Measurements from ENCODE around the gene BARX2.

Gene BARX2

DNA sequence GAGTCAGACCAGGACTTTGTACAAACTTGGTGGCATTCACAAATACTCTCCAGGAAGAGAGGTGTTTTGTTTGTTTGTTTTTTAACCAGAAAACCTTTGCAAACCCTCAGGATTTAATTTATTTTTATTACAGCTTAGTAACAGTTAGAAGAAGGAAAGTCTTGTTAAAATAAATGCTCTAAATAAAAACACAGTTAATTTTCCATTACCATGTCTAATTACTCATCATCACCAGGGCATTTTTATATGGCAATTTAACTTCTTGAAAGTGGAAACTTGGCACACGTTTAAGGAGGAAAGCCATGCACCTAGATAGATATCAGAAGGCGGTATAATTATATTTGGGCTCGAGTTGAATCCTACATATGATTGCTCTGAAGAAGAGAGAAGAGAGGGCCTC lies 7.4 kb downstream of the BARX2 start:
- H3K27me3 ChIP-seq (ENCODE audit: insufficient read depth, low read length) = no peaks in the 10 kb centered on the region

DNA sequence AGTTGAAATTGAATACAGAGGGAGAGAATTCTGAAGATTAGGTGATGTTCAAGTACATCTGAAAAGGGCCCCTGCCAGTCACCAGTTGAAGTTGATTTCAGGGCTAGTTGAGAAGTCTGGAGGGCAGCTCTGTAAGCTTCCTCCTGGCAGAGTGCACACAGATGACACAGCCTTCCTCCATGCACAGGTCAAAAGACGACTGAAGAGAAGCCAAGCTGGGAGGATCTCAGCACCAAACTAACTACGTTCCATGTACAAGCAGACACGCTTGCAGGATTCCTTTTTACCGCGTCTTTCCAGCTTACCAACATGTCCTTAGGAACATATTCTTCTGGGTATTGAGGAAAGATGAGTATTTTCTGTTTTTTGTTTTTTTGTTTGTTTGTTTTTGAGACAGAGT lies 7.9 kb downstream of the BARX2 start:
- Histone ChIP-seq H3K4me2 (ENCODE audit: low read length) (no peak overlapping the region), H3K9me2 (ENCODE audit: low read depth, low read length) (no peaks in the 10 kb centered on the region), H3K4me1 (ENCODE audit: insufficient read depth, low read length, severe bottlenecking) (no peaks in the 10 kb centered on the region), H3K4me3 (ENCODE audit: low read depth, low read length, poor library complexity, severe bottlenecking) (no peak overlapping the region), H2AFZ (ENCODE audit: low read length) (no peak overlapping the region), H3K27me3 (ENCODE audit: insufficient read depth, low read length) (no peaks in the 10 kb centered on the region), H3K36me3 (ENCODE audit: insufficient read depth, low read length) (no peaks in the 10 kb centered on the region), H3F3A (ENCODE audit: insufficient read depth, low read length) (no peaks in the 10 kb centered on the region), H3K9ac (ENCODE audit: low read length) (no peak overlapping the region), H3K9me3 (ENCODE audit: low read length) (no peaks in the 10 kb centered on the region), H3K79me2 (ENCODE audit: insufficient read depth, low read length) (no peaks in the 10 kb centered on the region), H3K27ac (ENCODE audit: low read depth, low read length, poor library complexity, severe bottlenecking) (no peak overlapping the region), H4K20me1 (ENCODE audit: insufficient read depth, low read length) (no peaks in the 10 kb centered on the region)
- TF ChIP-seq EZH2 (IDR thresholded peaks at IDR 0.05; ENCODE audit: borderline replicate concordance, low read length) = no peak

More for the DNA sequence above, 7.4 kb downstream of the BARX2 start:
- H3K4me3 ChIP-seq (ENCODE audit: low read depth, low read length, poor library complexity, severe bottlenecking) = no peak overlapping the region
- H3K4me2 ChIP-seq (ENCODE audit: low read length) = no peak overlapping the region
- no peak overlapping the region for H2AFZ ChIP-seq (ENCODE audit: low read length)
- TF ChIP-seq EZH2 (IDR thresholded peaks at IDR 0.05; ENCODE audit: borderline replicate concordance, low read length) = no peak
- TF ChIP-seq, protein P1, sequence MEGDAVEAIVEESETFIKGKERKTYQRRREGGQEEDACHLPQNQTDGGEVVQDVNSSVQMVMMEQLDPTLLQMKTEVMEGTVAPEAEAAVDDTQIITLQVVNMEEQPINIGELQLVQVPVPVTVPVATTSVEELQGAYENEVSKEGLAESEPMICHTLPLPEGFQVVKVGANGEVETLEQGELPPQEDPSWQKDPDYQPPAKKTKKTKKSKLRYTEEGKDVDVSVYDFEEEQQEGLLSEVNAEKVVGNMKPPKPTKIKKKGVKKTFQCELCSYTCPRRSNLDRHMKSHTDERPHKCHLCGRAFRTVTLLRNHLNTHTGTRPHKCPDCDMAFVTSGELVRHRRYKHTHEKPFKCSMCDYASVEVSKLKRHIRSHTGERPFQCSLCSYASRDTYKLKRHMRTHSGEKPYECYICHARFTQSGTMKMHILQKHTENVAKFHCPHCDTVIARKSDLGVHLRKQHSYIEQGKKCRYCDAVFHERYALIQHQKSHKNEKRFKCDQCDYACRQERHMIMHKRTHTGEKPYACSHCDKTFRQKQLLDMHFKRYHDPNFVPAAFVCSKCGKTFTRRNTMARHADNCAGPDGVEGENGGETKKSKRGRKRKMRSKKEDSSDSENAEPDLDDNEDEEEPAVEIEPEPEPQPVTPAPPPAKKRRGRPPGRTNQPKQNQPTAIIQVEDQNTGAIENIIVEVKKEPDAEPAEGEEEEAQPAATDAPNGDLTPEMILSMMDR (IDR thresholded peaks at IDR 0.05; ENCODE audit: low read length) = no peak
- no peaks in the 10 kb centered on the region for H3K9me3 ChIP-seq (ENCODE audit: low read length)
- H3K4me1 ChIP-seq (ENCODE audit: insufficient read depth, low read length, severe bottlenecking) = no peaks in the 10 kb centered on the region
- no peaks in the 10 kb centered on the region for H3K79me2 ChIP-seq (ENCODE audit: insufficient read depth, low read length)
- H4K20me1 ChIP-seq (ENCODE audit: insufficient read depth, low read length) = no peaks in the 10 kb centered on the region
- no peaks in the 10 kb centered on the region for H3K9me2 ChIP-seq (ENCODE audit: low read depth, low read length)
- H3F3A ChIP-seq (ENCODE audit: insufficient read depth, low read length) = no peaks in the 10 kb centered on the region
- no peak overlapping the region for H3K9ac ChIP-seq (ENCODE audit: low read length)
- no peak overlapping the region for H3K27ac ChIP-seq (ENCODE audit: low read depth, low read length, poor library complexity, severe bottlenecking)
- H3K36me3 ChIP-seq (ENCODE audit: insufficient read depth, low read length) = no peaks in the 10 kb centered on the region

DNA sequence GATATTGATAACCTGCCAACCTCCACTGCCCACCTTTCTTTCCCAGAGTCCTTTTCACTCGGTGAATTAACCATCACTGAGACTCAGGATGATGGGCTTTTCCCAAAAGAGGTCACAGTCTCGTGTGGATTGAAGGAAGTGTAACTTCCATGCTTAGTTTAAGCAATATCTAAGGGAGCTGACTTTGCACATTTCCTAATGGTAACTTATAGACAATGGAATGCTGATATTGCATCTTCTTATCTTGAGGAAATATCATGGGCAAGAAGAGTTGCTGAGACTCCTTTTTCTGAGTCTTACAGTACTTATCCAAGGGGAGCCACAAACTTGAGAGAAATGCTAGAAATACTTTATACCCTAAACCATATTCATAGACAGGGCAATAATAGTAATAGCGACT lies 8.8 kb downstream of the BARX2 start:
- Histone ChIP-seq H3K79me2 (ENCODE audit: insufficient read depth, low read length) (no peaks in the 10 kb centered on the region), H3K9me2 (ENCODE audit: low read depth, low read length) (no peaks in the 10 kb centered on the region), H3K9me3 (ENCODE audit: low read length) (no peaks in the 10 kb centered on the region), H3K27ac (ENCODE audit: low read depth, low read length, poor library complexity, severe bottlenecking) (no peak overlapping the region), H3K27me3 (ENCODE audit: insufficient read depth, low read length) (no peaks in the 10 kb centered on the region), H3K36me3 (ENCODE audit: insufficient read depth, low read length) (no peaks in the 10 kb centered on the region), H3K4me1 (ENCODE audit: insufficient read depth, low read length, severe bottlenecking) (no peaks in the 10 kb centered on the region), H3K9ac (ENCODE audit: low read length) (no peak overlapping the region), H3K4me3 (ENCODE audit: low read depth, low read length, poor library complexity, severe bottlenecking) (no peak overlapping the region), H2AFZ (ENCODE audit: low read length) (no peak overlapping the region), H3F3A (ENCODE audit: insufficient read depth, low read length) (no peaks in the 10 kb centered on the region), H3K4me2 (ENCODE audit: low read length) (no peak overlapping the region), H4K20me1 (ENCODE audit: insufficient read depth, low read length) (no peaks in the 10 kb centered on the region)
- TF ChIP-seq, protein P1 (IDR thresholded peaks at IDR 0.05; ENCODE audit: low read length) = no peak
- no peak for TF ChIP-seq EZH2 (IDR thresholded peaks at IDR 0.05; ENCODE audit: borderline replicate concordance, low read length)

DNA sequence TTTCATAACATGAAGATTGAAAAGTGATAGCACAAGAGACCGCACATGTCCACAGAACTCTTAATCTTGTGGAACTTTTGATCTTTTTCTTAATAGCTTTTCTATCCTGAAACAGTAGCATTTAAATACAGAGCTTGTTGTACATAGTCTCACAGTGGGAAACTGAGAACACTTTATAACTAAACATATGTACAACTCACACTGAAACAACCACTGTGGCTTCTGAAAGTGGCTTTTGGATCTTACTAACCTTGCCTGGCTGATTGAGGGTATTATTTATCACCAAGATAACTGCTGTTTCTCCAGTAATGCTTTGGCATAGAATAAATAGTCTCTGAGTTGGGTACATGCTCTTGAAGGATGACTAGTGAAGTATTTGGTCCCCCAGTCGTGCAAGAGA lies 10.2 kb downstream of the BARX2 start:
- no peaks in the 10 kb centered on the region for H3F3A ChIP-seq (ENCODE audit: insufficient read depth, low read length)
- no peaks in the 10 kb centered on the region for H3K79me2 ChIP-seq (ENCODE audit: insufficient read depth, low read length)
- H4K20me1 ChIP-seq (ENCODE audit: insufficient read depth, low read length) = no peaks in the 10 kb centered on the region
- H3K9me3 ChIP-seq (ENCODE audit: low read length) = no peaks in the 10 kb centered on the region
- TF ChIP-seq EZH2 (IDR thresholded peaks at IDR 0.05; ENCODE audit: borderline replicate concordance, low read length) = no peak
- TF ChIP-seq, protein P1 (IDR thresholded peaks at IDR 0.05; ENCODE audit: low read length) = no peak
- H3K4me3 ChIP-seq (ENCODE audit: low read depth, low read length, poor library complexity, severe bottlenecking) = no peak overlapping the region
- no peak overlapping the region for H2AFZ ChIP-seq (ENCODE audit: low read length)
- H3K9ac ChIP-seq (ENCODE audit: low read length) = no peak overlapping the region
- no peaks in the 10 kb centered on the region for H3K27me3 ChIP-seq (ENCODE audit: insufficient read depth, low read length)
- no peaks in the 10 kb centered on the region for H3K4me1 ChIP-seq (ENCODE audit: insufficient read depth, low read length, severe bottlenecking)
- H3K4me2 ChIP-seq (ENCODE audit: low read length) = no peak overlapping the region
- no peak overlapping the region for H3K27ac ChIP-seq (ENCODE audit: low read depth, low read length, poor library complexity, severe bottlenecking)
- no peaks in the 10 kb centered on the region for H3K9me2 ChIP-seq (ENCODE audit: low read depth, low read length)
- H3K36me3 ChIP-seq (ENCODE audit: insufficient read depth, low read length) = no peaks in the 10 kb centered on the region
